ENCODE results near the gene PGLYRP2.
"Not testable (repeated sequence)": the region's sequence is repeated elsewhere in the genome, so short reads cannot be mapped to it uniquely, and the experiment has no call there.

Gene PGLYRP2, protein sequence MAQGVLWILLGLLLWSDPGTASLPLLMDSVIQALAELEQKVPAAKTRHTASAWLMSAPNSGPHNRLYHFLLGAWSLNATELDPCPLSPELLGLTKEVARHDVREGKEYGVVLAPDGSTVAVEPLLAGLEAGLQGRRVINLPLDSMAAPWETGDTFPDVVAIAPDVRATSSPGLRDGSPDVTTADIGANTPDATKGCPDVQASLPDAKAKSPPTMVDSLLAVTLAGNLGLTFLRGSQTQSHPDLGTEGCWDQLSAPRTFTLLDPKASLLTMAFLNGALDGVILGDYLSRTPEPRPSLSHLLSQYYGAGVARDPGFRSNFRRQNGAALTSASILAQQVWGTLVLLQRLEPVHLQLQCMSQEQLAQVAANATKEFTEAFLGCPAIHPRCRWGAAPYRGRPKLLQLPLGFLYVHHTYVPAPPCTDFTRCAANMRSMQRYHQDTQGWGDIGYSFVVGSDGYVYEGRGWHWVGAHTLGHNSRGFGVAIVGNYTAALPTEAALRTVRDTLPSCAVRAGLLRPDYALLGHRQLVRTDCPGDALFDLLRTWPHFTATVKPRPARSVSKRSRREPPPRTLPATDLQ

DNA sequence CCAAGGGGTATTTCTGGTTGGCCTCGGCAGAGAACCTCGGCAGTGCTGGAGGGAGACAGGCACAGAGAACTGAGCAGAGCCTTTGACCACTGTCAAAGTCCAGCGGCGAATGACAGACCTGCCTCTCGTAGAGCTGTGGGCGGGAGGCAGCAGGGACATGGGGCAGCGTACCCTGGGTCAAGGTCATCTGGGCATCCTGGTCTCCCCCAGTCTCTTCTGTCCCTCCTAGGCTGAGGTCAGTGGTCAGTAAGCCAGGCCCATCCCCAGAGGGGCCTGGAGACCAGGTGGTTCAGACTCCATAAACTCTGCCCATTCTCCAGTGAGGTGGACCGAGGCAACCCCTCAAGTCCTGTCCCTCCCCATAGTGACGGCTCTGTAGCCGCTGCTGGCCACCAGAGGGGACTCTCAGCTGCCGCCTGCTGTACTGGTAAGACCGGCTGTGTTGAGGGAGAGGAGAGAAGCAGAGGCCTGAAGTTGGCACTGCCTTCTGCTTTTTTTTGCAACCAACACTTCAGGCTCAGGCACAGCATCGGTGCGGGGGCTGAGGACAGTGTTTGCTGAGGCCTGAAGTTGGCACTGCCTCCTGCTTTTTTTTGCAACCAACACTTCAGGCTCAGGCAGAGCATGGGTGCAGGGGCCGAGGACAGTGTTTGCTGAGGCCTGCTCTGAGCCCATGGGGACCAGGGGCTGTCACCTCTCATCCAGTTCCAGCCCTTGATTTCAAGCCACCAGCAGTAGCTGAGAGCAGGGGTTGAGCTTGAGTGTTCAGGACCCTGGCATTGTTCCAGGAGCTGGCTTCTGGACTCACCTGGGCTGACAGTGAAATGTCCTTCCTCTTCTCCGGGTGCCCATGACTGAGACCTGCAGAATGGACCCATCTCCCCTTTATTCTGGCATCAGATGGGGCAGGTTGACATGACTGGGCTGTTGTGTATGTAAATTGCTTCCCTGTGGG, at the start of gene PGLYRP2:
Gene PGLYRP2 (minus strand): TSS at position 111 of the 955 bp plus-strand sequence. CDS start 130 bp downstream, outside the sequence.
- no peak for DNase-seq

GRCh38 chr19:15527705-15528104, 48.4 kb upstream of the PGLYRP2 start:
- no peak for DNase-seq

- DNase-seq: no peak
These were observed 47.1 kb upstream of the PGLYRP2 start for GRCh38 chr19:15526408-15526807.

- no peak for DNase-seq
These were observed 46.0 kb upstream of the PGLYRP2 start for GRCh38 chr19:15525291-15525690.

- DNase-seq: no peak
These were observed 45.5 kb upstream of the PGLYRP2 start for GRCh38 chr19:15524781-15525180.

- DNase-seq: no peak
These were observed 40.2 kb upstream of the PGLYRP2 start for GRCh38 chr19:15519433-15519976.

- no peak for DNase-seq
These were observed 38.5 kb upstream of the PGLYRP2 start for GRCh38 chr19:15517778-15518177.

DNA sequence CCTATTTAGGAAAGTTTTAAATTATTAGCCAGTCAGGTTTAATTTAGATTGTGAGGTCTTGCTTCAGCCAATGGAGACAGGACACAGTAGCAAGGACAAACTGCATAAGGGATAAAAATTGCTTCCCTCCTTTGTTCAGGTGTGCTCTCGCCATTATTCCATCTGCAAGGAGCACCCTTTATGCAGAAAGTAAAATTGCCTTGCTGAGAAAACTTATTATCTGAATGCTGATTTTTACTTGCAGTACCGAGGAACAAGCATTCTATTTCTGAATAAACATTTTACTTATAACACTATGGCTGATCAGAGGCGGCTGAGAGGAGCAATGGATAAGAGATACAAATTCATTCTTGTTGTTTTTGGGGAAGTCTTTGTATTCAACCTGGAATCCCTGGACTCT, 37.1 kb upstream of the PGLYRP2 start:
- DNase-seq: no peak

GRCh38 chr19:15515227-15515625, 35.9 kb upstream of the PGLYRP2 start:
- DNase-seq: not testable (repeated sequence)

DNA sequence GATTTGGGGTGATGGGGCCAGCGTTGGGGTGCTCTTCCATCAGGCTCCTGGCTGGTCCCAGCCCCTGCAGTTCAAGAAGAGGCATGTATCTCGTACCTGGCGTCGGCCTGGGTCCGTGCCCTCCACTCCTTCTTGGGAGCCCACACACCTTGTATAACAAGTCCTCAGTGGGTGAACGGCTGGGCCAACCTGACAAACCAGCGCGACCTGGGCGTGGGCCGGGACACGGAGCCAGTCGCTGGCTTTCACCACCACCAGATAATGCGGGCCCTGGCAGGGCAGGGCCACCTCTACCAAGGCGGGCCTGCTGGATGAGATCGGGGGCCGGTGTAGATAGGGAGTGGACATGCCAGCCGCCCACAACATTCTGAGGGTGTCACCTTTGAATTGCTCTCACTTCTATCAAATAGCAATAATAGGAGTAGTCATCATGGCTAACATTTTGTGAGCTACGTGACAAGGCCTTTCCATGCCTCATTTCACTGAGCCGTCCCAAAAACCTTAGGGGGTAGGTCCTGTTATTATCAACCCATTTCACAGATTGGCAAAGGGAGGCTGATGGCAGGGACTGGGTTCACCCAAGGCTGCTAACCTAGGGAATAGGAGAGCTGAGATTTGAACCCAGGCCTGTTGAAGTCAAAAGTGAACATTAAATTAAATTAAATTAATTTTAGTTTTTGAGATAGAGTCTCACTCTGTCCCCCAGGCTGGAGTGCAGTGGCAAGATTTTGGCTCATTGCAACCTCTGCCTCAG, 32.5 kb upstream of the PGLYRP2 start:
- DNase-seq: no peak

DNA sequence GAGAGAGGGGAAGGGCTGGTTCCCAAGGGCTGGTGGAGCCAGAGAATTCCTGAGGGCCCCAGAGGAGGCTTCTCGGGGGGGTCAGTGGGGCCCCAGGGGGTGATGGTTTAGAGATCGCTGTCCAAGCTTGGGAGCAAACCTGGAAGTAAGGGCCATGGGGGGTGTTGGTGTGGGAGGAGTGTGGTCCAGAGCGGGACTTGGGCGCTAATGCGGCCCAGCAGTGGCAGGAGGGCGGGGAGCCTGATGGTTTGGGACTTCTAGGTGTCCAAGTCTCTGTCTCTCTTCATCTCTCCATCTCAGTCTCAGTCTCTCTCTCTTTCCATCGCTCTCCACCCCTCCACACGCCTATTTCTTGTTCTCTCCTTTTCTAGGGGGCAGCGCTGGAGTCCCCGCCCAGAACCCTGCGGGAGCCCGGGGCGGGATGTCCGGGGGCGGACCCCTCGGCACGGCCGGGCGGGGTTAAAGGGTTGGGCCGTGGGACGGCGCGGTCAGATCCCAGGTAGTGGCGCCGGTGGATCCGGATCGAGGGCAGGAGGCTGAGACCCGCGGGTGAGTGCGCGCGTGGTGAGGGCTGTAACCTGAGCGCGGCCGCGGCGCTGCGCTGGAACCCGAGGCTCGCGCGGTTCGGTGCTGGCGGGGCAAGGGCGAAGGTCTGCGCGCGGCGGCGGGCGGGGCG, 28.9 kb upstream of the PGLYRP2 start, which contains the start of gene CYP4F22:
Gene CYP4F22 (plus strand): TSS at position 491 of the 676 bp plus-strand sequence. CDS start 16,812 bp downstream, outside the sequence.
- DNase-seq: peak; percentile 9

GRCh38 chr19:15507068-15508034, 28.1 kb upstream of the PGLYRP2 start:
- no peak for DNase-seq

DNA sequence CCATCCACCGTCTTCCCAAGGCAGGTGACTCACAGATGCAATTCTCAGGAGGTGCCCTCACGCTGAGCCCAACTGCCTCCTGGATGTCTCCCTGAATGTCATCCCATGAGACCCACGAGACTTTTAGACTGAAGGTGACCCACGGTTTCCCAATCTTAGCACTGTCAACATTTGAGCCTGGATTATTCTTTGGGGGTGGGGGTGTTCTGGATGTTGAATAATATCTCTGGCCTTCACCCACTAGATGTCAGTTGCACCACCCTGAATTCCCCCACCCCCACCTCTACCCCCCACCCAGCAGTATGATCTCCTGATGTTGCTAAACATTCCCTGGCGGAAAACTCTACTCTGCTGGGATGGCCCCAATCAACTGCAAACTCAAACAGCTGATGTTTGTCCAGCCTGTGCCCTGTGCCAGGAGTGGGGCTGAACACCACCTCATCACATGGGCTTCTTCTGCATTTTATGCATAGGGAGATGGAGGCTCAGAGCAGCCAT, 26.8 kb upstream of the PGLYRP2 start:
- DNase-seq: no peak

DNA sequence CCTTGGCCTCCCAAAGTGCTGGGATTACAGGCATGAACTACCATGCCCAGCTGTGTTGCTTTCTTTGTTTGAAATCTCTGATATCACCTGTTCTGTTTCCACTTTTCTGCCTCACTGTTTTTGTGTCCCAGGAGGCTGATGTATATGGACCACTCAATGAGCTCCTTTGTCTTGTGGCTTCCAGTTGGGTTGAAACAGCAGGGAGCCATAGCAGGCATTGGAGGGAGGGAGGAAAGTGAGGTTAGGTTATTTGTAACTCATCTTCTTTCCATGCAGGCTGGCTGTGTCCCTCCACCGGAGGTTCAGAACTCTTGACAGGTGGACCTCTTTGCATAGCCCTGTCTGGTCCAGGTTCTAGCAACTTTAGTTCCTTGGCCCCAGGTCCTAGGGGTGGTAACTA, 23.0 kb upstream of the PGLYRP2 start:
- DNase-seq: no peak

- DNase-seq: no peak
These were observed 22.3 kb upstream of the PGLYRP2 start for GRCh38 chr19:15501596-15501995.

DNA sequence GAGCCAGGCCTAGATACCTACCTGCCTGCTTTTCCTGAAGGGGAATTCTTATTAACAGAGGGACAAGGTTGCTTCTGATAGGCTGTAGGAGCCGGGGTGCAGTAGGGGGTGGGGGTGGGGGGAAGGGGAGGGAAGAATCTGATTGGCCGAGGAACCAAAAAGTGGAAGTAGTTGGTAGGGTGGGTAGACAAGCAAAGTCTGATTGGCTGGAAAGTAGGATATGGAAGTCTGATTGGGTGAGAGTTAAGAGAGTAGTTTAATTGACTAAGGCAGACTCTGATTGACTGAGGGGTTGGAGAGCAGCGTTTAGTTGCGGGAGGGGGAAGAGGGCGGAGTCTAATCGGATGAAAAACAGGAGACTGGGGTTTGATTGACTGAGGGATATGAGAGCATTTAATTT, 19.6 kb upstream of the PGLYRP2 start:
- no peak for DNase-seq

DNA sequence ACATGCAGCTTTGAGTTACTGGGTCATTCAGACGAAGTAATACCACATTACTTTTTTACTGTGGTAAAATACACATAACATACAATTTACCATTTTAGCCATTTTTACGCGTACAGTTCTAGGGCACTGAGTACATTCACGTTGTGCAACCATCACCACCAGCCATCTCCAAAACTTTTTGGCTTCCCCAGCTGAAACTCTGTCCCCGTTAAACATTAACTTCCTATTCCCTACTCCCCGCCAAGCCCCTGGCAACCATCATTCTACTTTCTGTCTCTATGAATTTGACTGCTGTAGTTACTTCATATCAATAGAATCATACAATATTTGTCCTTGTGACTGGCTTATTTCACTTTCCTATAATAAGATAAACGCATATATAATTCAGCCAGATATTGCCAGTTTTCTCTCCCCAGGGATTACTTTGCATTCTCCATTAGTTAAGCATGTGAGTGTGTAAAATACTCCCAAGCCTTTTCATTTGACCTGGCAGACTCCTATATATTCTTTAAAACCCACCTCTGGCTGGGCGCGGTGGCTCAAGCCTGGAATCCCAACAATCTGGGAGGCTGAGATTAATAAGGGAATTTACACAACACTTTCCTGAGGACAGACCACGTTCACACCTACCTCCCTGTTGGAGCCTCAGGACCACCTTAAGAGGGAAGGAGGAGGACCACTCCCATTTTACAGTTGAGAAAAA, 19.0 kb upstream of the PGLYRP2 start:
- DNase-seq: no peak

- DNase-seq: no peak
These were observed 15.8 kb upstream of the PGLYRP2 start for GRCh38 chr19:15495151-15495550.

DNA sequence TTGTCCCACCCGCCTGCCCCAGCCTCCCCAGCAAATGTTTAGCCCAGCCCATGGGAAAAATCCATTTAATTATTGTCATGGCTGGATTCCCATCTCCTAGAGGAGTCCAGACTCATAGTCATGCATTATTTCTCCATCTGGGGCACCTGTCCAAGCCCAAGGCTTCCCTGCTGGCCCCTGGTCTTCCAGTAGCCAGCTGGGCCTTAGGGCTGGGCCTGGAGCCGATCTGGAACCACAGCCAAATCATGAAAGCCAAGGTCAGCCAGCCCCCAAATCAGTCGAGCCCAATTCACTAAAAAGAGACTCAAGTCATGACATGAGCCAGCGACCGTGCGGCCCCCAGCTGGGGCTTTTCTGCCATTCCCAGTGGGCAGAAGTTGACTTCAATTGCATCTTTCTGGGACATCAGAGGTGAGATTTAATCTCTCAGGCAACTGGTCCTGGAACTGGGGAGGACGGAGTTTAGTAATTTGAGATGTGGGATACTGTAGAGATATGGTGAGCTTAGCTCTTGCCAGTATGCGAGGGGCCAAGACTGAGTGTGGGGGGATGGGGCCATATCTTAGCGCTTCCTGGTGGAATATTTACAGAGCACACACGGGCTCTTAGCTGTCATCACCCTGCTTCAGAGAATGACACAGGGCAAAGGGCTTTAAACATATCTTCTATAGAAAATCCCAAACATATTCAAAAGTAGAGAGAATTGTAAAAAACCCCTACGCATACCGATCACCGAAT, 9.4 kb upstream of the PGLYRP2 start:
- DNase-seq: no peak

Measured in CD4-positive, alpha-beta T cell treated with Interleukin-12 subunit alpha and Interleukin-12 subunit beta, for 1 hour (primary cell).